ENCODE results near the gene SLC34A3. TPM values are rescaled to one million over a fixed set of nuclear protein-coding genes. Genes with fewer than 3 reads are reported as not detected.
A peak's percentile ranks its signal among the peaks of the same experiment; 100 is the strongest.
"Not testable (repeated sequence)": the region's sequence is repeated elsewhere in the genome, so short reads cannot be mapped to it uniquely, and the experiment has no call there.

SLC34A3 gene
- polyA plus RNA-seq, 4 donors = 4.4 to 15.4 (median 8.9) TPM

GRCh38 chr9:137227853-137228505 lies 2.7 kb upstream of the SLC34A3 start:
- DNase-seq (ENCODE audit: low read depth in 4 of 4, low spot score in 2 of 4) = no peak

- no peak for DNase-seq (ENCODE audit: low read depth in 4 of 4, low spot score in 2 of 4)
These were observed 2.2 kb upstream of the SLC34A3 start for GRCh38 chr9:137228506-137228967.

- no peak for DNase-seq (ENCODE audit: low read depth in 4 of 4, low spot score in 2 of 4)
These were observed 1.5 kb upstream of the SLC34A3 start for GRCh38 chr9:137228968-137229896.

GRCh38 chr9:137229903-137230704 lies 597 bp upstream of the SLC34A3 start:
- no peak for DNase-seq (ENCODE audit: low read depth in 4 of 4, low spot score in 2 of 4)

GRCh38 chr9:137231372-137232039 lies 805 bp downstream of the SLC34A3 start:
- DNase-seq (ENCODE audit: low read depth in 4 of 4, low spot score in 2 of 4) = no peak

- DNase-seq (ENCODE audit: low read depth in 4 of 4, low spot score in 2 of 4) = no peak
These were observed 1.4 kb downstream of the SLC34A3 start for GRCh38 chr9:137232101-137232500.

GRCh38 chr9:137232510-137232909 lies 1.8 kb downstream of the SLC34A3 start:
- no peak for DNase-seq (ENCODE audit: low read depth in 4 of 4, low spot score in 2 of 4)

GRCh38 chr9:137233143-137233980 lies 2.7 kb downstream of the SLC34A3 start:
- DNase-seq (ENCODE audit: low read depth in 4 of 4, low spot score in 2 of 4) = no peak

GRCh38 chr9:137234055-137234697 lies 3.5 kb downstream of the SLC34A3 start:
- DNase-seq (ENCODE audit: low read depth in 4 of 4, low spot score in 2 of 4) = no peak

- no peak for DNase-seq (ENCODE audit: low read depth in 4 of 4, low spot score in 2 of 4)
These were observed 4.2 kb downstream of the SLC34A3 start for GRCh38 chr9:137234758-137235423.

- no peak for DNase-seq (ENCODE audit: low read depth in 4 of 4, low spot score in 2 of 4)
These were observed 4.9 kb downstream of the SLC34A3 start for GRCh38 chr9:137235424-137236237.

GRCh38 chr9:137236238-137236935 lies 5.7 kb downstream of the SLC34A3 start:
- peak in 1 of 4 donors; percentile 73 for DNase-seq (ENCODE audit: low read depth in 4 of 4, low spot score in 2 of 4)

GRCh38 chr9:137236936-137237421 lies 6.3 kb downstream of the SLC34A3 start:
- DNase-seq (ENCODE audit: low read depth in 4 of 4, low spot score in 2 of 4) = no peak

- no peak for DNase-seq (ENCODE audit: low read depth in 4 of 4, low spot score in 2 of 4)
These were observed 7.3 kb downstream of the SLC34A3 start for GRCh38 chr9:137237759-137238726.

GRCh38 chr9:137239541-137240200 lies 9.0 kb downstream of the SLC34A3 start:
- not testable (repeated sequence) for DNase-seq (ENCODE audit: low read depth in 4 of 4, low spot score in 2 of 4)

All from left renal cortex interstitium (tissue), 4 donors.